ENCODE data around the gene NPHP1. TPM values are rescaled to one million over a fixed set of nuclear protein-coding genes. Genes with fewer than 3 reads are reported as not detected.
A peak's percentile ranks its signal among the peaks of the same experiment; 100 is the strongest.

The NPHP1 gene
- total and polyA plus RNA-seq, 2 of the 8 experiments (the other 6 are each of a cell fraction or from before 2014, with no cell fraction given): 1.4 to 2.8 TPM

DNA sequence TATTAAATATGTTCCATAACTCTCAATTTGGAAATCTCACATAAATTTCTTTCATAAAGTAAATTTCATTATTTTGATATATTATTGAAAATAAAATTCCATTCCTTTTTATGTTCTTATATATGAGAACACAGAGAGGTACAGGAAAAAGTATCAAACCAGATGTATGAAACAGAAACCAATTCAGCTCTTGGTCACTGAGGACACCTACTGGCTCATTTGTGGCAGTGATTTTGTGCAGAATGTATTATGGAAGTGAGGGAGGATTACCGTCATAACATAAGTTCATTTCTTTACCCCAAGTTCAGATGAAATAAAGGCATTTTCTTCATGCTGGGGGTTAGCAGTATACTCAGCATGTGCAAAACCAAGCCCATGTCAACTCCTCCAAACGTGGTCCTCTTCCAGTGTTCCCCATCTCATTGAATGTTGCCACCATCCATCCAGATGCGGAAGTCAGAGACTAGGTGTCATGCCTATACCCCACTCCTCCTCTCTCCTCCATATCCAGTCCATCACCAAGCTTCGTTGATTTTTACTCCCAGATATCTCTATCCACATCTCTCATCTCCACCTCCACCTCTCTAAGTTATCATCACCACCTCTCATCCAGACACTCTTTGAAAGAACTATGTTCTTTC lies 47.5 kb downstream of the NPHP1 start:
- POLR2A ChIA-PET (ENCODE audit: partially characterized antibody): no interaction called here
- H3K9me3 ChIP-seq (ENCODE audit: insufficient read depth in 2 of 2, low read depth in 1 of 2, low read length in 1 of 2): peaks cover 13 to 16% of the 10 kb centered on the region in 2 experiments
- H3K56ac ChIP-seq (replicated peaks; ENCODE audit: insufficient read length, low read depth, low read length): no peak overlapping the region
- H3K4me1 ChIP-seq (replicated peaks in 1 of 4; ENCODE audit: control insufficient read depth in 3 of 4, insufficient read depth in 4 of 4, low read length in 3 of 4): no peaks in the 10 kb centered on the region
- TF ChIP-seq ASH2L (IDR thresholded peaks at IDR 0.05; ENCODE audit: low read length) (no peak), CTCF (IDR thresholded peaks at IDR 0.05; ENCODE audit: control extremely low read depth in 1 of 3, insufficient read depth in 1 of 3, low read depth in 1 of 3, low read length in 3 of 3) (peak in 2 of 3 experiments; percentile 69 to 75; a peak in 3 of 4 replicates), RAD21 (IDR thresholded peaks at IDR 0.05 in 1 of 2, conservative IDR thresholded peaks at IDR 0.05 in 1 of 2; ENCODE audit: low read depth in 2 of 2, low read length in 2 of 2) (peak; percentile 84 to 86)
- H3K27me3 ChIP-seq (replicated peaks in 1 of 4; ENCODE audit: control insufficient read depth in 3 of 4, extremely low read depth in 1 of 4, insufficient read depth in 3 of 4, low read length in 3 of 4): peaks cover 0 to 1% (median 0%) of the 10 kb centered on the region in 4 experiments; a peak in 2 of 7 replicates
- no peak overlapping the region for H3K18ac ChIP-seq (ENCODE audit: extremely low read depth, low read length)
- H4K91ac ChIP-seq (replicated peaks; ENCODE audit: insufficient read length, low read length): no peak overlapping the region
- no peaks in the 10 kb centered on the region for H3K36me3 ChIP-seq (ENCODE audit: control insufficient read depth in 2 of 4, insufficient read depth in 4 of 4, low read length in 3 of 4)
- H3K23me2 ChIP-seq (ENCODE audit: low read depth, low read length): no peaks in the 10 kb centered on the region; the same call in 1 of the 2 replicates
- no peak overlapping the region for H3K23ac ChIP-seq (ENCODE audit: insufficient read length)
- no peak overlapping the region for H3K4me3 ChIP-seq (ENCODE audit: extremely low read depth in 1 of 4, insufficient read depth in 2 of 4, low read depth in 3 of 4, low read length in 4 of 4)
- no peak overlapping the region for H2AK5ac ChIP-seq (ENCODE audit: low read depth, low read length)
- H2BK5ac ChIP-seq (ENCODE audit: low read depth, low read length): no peak overlapping the region
- CTCF ChIA-PET (ENCODE audit: partially characterized antibody): interaction anchor here (0.6 to 3.8 kb wide), 13 partner anchors 9 to 60 kb away, joined by 3 to 30 read pairs (median 4); partner anchors contain the start of genes MALL and MTLN
- no peak overlapping the region for H2BK12ac ChIP-seq (ENCODE audit: low read depth, low read length)
- no peak overlapping the region for H3K27ac ChIP-seq (ENCODE audit: low read depth, low read length)
- DNase-seq (ENCODE audit: low read depth in 1 of 2, low spot score in 2 of 2) (no peak), FAIRE-seq (peak; percentile 83)
- no peaks in the 10 kb centered on the region for H4K20me1 ChIP-seq (replicated peaks in 1 of 2; ENCODE audit: control insufficient read depth in 1 of 2, insufficient read depth in 2 of 2, low read length in 2 of 2)
- H2AFZ ChIP-seq (ENCODE audit: low read length): peak overlapping the region; percentile 92; the same call in 1 of the 2 replicates
- H4K5ac ChIP-seq (ENCODE audit: insufficient read length, low read depth, low read length): no peak overlapping the region
- no peak overlapping the region for H4K8ac ChIP-seq (ENCODE audit: extremely low read depth, insufficient read depth, low read length)
- no peak overlapping the region for H3K14ac ChIP-seq (ENCODE audit: insufficient read length)
- no peak overlapping the region for H3K9ac ChIP-seq (replicated peaks in 1 of 4; ENCODE audit: extremely low read depth in 1 of 4, low read depth in 3 of 4, low read length in 3 of 4)
- H3K4me2 ChIP-seq (ENCODE audit: insufficient read depth in 1 of 2, low read depth in 2 of 2, low read length in 2 of 2): no peak overlapping the region
- no peaks in the 10 kb centered on the region for H3K79me2 ChIP-seq (ENCODE audit: control insufficient read depth in 1 of 2, insufficient read depth in 2 of 2, low read length in 2 of 2)
- no peak overlapping the region for H2BK120ac ChIP-seq (replicated peaks; ENCODE audit: low read depth, low read length)
- no peak overlapping the region for H2BK15ac ChIP-seq (ENCODE audit: low read length)
- no peak overlapping the region for H3K4ac ChIP-seq (replicated peaks; ENCODE audit: insufficient read length, low read depth, low read length)
- no peak overlapping the region for H2BK20ac ChIP-seq (ENCODE audit: low read length)
- WGBS, 2 experiments (ENCODE audit: extremely low coverage in 1 of 2, insufficient coverage in 1 of 2, insufficient read length in 1 of 2, insufficient replicate concordance in 2 of 2, low coverage in 1 of 2, low lambda C conversion rate in 2 of 2, missing lambda C conversion rate in 1 of 2): 58% methylated on average over 4 of the region's 4 CpGs; no CpG with 5 or more reads in 1 of the 2 experiments
- H3K79me1 ChIP-seq (ENCODE audit: low read depth, low read length): no peaks in the 10 kb centered on the region
